ENCODE data around the gene TST.

TST gene

GRCh38 chr22:36963302-36963701 is 55.9 kb downstream of the TST start:
- intact Hi-C loops (cut with DNase I; ENCODE audit: low total_unique reads) = no loop called here
- Histone ChIP-seq H3K4me3 (no peak overlapping the region), H3K9me3 (no peaks in the 10 kb centered on the region), H3K36me3 (no peaks in the 10 kb centered on the region), H3K27ac (no peak overlapping the region), H3K4me1 (no peaks in the 10 kb centered on the region), H3K27me3 (peaks cover 0 to 14% of the 10 kb centered on the region in 2 donors)
- no peak for DNase-seq
- no peak for TF ChIP-seq CTCF (IDR thresholded peaks at IDR 0.05)

DNA sequence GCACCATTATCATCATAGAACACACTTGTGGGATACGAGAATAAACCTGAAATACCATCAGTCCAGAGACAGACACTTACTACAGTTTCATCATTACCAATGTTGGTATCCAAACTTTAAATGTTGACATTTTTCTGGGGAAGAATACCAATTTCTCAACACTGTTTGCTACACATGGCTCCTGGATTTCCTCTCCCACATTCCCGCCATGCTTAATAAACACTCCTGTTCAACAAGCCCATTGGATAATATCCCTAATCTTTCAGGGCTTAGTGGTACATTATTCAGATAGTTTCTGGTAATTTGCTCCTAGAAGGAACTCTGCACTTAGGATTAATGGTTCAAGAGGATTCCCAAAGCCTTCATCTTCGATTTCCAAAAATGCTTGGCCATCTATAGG is 57.6 kb downstream of the TST start:
- no peak for TF ChIP-seq CTCF (IDR thresholded peaks at IDR 0.05)
- intact Hi-C loops (cut with DNase I; ENCODE audit: low total_unique reads) = no loop called here

More for the DNA sequence above, 57.6 kb downstream of the TST start:
- Histone ChIP-seq H3K4me3 (no peak overlapping the region), H3K36me3 (no peaks in the 10 kb centered on the region), H3K27ac (no peak overlapping the region), H3K27me3 (peaks cover 0 to 14% of the 10 kb centered on the region in 2 donors), H3K9me3 (no peaks in the 10 kb centered on the region), H3K4me1 (no peaks in the 10 kb centered on the region)
- no peak for DNase-seq
